ENCODE measurements around the gene SORT1.
"Not testable (repeated sequence)": the region's sequence is repeated elsewhere in the genome, so short reads cannot be mapped to it uniquely, and the experiment has no call there.

The SORT1 gene

DNA sequence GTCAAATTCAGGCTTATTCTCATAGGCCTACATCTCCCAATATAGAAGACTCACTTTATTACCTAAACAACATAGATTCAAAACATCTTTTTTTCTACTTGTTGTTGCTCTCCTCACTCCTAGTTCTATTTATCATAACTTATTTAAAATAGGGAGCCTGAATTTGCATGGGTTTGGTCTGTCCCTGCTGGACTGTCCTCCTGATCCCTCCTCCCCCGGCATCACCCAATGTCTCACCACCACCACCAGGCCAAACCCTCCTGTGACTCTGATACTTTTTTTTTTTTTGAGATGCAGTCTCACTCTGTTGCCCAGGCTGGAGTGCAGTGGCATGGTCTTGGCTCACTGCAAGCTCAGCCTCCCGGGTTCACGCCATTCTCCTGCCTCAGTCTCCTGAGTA, 59.1 kb downstream of the SORT1 start:
- no peak for DNase-seq (ENCODE audit: low read depth)

DNA sequence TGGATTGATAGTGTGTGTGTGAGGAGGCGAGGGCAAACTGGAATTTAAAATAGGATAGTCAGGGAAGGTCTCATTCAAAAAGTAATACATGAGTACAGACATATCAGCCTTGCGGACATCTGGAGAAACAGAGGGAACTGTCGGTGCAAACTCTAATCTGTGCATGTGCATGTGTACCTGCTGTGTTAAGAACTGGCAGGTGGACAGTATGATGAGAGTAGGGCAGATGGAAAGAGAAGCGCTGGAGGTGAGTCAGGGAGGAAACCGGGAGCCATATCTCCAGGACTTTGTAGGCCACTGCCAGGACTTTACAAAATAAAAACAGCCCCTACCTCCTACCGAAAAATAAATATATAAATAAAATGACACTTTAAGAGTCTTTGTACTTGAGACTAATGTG, 59.6 kb downstream of the SORT1 start:
- DNase-seq (ENCODE audit: low read depth): no peak

DNA sequence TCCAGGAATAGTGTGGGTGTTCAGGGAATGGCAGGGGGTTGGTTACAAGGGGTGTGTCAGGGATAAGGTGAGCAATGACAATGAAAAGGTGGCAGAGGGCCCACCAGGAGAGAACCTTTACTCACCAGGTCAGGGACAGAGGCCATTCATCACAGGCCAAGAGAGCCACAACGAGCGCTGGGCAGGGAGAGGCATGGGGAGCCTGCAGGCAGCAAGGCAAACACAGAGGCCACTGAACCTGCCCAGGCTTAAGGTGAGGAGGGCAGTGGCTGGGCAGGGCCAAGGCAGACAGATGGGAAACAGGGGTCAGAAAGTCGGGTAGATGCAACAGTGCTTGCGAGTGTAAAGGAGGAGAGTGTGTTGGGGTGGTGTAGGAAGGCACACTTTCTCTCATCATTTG, 62.6 kb downstream of the SORT1 start:
- no peak for DNase-seq (ENCODE audit: low read depth)

DNA sequence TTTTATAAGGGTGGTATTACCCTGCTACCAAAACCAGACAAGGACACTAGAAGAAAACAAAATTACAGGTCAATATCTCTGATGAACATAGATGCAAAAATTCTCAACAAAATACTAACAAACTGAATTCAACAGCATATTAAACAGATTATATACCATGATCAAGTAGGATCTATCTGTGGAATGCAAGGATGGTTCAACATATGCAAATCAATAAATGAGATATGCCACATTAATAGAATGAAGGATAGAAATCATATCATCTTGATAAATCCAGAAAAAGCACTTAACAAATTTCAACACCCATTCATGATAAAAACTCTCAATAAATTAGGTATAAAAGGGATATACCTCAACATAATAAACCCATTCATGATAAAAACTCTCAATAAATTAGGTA, 66.6 kb downstream of the SORT1 start:
- no peak for DNase-seq (ENCODE audit: low read depth)

DNA sequence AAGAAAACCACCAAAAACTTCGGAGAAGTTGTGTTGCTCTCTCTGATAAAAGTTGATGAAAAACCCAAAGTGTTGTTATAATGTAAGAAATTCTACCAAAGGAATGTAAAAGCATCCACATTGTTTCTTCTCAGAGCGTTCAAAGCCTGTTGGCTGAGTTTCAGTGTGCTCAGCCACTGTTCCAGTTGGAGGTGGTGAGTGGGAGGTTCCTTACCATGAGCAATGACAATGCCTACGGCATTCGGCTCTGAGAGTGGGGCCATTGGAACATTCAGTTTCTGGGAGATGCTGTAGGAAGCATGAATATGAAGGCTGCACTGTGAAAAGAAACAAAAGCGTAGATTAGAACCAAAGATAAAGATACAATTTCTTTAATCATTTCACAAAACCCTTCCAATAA, 70.4 kb downstream of the SORT1 start:
- DNase-seq (ENCODE audit: low read depth): no peak

DNA sequence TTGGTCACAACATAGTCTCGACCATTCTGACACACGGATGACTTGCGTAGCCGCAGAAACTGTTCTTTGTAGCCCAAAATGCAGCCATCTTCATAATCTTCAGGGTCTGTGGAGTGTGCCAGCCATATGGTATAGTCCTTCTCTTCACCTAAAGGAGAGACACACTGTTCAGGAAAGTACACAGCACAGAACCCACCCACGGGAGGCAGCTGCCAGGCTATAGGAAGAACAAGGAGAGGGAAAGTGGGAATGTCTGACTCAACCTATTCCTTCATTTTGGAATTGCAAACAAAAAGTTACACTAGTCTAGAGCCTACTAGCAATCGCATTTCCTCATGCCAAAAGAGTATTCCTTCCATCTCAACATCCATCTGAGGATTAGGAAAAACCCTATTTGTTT, 74.7 kb downstream of the SORT1 start:
- DNase-seq (ENCODE audit: low read depth): no peak

DNA sequence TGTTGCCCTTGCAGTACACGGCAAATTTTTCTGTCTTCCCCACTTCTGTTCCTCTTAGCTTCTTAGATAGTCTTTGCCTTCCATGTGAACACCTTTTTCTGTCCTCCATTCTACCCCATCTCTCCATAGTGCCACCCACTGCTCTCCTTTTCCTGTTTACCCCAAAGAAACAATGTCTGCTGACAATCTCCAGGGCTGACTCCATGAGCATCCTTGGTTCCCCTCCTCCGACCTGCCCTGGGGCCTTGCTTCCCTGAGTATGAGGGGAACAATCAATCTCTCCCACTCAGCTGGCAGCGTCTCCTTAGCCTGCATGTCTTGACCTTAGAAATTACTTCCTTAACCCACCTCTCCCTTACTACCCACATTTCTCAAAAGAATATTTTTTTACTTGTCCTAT, 78.6 kb downstream of the SORT1 start:
- no peak for DNase-seq (ENCODE audit: low read depth)

DNA sequence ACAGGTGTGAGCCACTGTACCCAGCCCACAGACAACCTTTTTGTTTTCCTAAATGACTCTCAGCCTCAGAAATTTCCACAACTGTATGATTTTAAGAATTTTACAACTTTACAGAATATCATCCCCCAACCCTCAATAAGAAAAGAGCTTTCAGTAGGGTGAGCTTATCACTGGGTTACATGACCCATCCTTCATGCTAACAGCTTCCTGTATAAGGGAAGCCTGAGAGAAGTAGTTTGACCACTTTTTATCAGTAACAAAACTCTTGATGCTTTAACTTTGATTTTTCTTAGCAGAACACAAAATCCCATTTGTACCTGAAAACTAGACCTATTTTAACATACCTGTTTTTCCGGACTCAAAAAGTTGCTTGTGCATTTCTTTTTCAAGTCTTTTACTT, 81.2 kb downstream of the SORT1 start:
- no peak for DNase-seq (ENCODE audit: low read depth)

DNA sequence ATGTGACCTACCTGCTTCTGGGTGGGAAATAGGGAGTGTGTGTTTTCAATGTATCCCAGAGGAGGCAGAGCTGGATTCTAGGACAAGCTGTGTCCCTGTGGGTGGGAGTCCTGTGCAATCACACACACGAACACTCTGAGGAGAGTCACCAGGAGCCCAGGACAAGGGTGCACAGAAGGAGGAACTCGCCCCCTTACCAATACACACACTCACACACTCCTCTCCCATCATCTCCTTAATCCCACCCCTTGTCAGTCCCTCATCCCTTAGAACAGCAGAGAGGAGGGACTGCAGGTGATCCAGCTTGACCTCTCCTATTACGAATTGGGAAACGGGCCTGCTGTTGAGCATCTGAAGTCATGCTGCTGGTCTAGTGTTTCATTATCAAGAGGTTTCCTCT, 82.4 kb downstream of the SORT1 start:
- no peak for DNase-seq (ENCODE audit: low read depth)

DNA sequence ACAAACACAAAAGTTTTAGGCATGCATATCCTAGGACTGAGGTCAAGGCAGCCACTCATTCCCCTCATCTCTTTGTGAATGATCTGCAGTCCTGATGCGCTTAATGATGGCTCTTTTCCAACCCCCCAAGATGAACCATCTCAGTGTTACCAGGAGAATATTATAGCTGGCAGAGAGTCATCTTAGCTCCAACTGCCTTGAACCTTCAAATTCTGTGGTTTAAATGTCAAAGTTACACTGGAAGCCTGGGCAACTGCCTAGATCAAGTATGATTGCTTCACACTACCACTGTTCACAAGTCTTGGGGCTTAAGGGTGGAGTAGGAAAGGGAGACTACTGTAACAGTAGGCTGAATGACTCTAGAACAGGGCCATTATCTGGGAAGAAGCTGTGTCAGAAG, 82.9 kb downstream of the SORT1 start:
- DNase-seq (ENCODE audit: low read depth): no peak

DNA sequence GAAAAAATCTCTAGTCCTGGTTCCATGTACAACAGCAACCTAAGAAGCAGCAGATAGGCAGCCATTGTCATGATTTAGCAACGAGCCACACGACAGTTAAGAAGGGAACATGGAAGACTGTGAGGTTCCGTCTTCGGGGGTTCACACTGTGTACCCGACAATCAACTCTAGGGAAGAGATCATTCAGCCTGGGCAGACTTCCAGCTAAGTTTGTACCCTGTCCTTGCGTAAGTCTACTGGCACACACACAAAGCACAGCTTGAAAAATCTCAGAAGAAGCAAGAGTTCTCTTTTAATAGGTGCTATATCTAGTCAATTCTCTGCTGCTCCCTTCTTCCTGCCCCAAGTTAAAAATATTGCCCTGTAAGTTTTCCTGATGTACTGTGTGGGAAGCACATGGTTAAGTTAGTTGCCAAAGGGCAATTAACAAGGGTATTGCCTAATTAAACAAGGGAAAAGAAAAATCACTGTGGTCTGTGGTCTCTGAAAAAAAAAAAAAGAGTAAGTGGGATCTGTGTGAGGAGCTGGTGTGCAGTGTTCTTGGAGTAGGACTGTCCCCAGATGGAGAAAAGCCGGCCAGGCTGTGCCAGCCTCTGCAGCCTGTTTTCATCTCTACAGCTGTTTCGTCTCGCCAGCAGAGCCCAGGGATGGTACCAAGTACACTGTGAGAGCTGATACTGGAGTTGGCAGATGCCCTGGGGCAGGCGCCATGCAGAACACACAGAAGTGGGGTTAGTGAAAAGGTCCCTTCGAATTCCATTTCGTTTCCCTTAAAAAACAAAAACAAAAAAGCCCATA, 84.5 kb downstream of the SORT1 start:
- DNase-seq (ENCODE audit: low read depth): no peak

DNA sequence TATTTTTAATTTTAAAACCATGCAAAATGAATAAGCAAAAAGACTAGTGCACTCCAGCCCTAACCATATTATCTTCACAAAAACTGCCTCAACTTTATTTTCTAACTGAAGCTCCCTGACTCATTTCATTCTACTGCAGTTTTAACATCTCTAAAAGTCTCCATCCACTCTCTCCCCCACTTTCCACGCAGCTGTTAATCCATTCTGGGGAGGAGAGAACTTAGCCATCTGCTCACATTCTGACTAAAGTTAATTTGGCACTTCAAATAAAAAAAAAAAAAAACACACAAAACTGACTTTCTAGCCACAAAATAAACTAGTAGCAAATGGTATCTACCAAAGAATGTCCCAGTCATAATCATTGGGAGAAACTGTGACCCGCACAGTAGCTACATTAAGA, 85.5 kb downstream of the SORT1 start:
- DNase-seq (ENCODE audit: low read depth): no peak

DNA sequence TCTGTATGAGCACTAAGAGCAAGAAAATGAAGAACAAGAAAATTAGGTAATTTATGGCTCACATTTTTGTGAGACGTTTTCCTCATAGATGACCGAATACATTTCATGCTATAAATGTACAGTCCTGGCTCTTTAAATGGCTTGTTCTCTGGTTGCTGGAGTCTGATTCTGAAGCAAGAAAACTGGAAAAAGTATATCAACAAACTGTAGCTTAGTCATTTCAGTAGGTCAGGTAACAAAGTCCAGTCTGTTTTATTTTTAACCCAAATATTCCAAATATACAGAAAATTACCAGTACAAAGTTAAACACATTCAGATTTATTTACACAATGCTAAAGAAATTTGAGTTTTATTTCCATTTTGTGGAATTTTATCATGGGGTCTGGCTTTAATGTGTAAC, 88.4 kb downstream of the SORT1 start:
- no peak for DNase-seq (ENCODE audit: low read depth)

DNA sequence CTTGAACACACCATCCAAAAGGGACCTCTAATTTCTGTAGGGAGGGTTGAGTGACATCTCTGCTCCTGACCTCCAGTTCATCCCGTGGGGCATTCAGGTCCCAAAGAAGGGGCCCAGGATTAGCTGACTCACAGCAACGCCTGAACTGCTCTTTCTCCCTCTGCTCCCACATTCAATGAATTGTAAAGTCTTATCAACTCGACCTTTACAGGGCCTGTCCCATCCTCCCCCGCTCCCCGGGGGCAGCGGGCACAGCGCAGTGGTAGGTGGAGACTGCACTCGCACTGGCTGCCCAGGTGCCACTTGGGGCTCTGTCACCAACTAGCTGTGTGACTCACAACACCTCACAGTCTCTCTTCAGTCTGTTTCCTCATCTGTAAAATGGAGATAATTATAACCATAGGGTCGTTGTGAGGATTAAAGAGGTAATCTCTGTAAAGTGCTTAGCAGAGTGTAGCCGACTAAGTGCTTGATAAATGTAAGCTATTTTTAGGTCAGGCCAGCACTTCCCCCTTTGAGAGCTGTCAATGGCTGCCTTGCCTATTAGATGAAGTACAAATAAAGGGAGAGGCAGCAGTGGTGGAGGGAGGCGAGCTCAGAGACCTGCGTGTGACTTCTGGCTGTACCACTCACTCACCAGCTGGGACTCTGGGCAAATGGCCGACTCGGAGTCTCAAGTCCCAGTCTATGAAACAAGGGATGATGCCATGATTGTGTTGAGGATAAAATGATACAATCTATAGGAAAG, 90.3 kb downstream of the SORT1 start:
- DNase-seq (ENCODE audit: low read depth): no peak

DNA sequence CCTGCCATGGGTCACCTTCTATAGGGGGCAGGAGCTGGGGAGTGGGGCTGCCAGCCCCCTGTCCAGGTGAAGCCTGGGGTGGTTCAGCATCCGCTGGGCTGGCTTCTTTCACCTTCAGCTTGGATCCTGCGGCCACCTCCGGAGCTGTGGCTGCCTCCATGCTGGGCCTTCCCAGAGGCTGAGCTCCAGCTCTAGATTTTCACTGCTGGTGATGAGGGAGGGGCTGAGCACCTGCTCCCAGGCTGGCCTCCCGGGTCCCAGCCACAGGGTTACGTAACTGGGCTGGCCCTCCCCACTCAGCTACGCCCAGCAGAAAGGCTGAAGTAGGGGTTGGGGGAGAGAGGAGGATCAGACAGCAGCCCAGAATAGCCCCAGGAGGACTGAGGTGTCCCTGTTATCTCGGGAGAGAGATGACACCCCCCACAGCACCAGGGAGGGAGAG, 90.9 kb downstream of the SORT1 start, which contains the start of gene MYBPHL:
MYBPHL (minus strand) TSS at position 180 of the 442 bp plus-strand sequence; CDS start at position 160, 20 bp downstream.
- DNase-seq (ENCODE audit: low read depth): no peak

DNA sequence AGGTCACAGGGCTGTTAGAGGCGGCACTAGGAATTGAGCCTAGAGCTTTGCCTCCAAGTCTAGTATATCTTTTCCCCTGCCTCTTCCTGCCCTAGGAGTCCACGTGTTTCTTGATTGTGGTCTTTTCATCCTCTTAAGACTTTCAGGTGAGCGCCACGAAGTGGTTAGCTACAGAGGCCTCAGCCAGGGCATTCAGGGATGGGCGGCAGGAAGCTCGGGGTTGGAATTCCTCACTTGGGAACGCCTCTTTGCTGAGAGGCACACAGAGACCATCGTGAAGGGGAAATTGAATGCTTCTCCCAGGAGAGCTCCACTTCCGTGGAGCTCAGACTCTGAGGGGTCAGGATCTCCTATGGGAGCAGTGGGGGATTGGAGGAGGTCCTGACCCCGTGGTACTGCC, 91.7 kb downstream of the SORT1 start:
- DNase-seq (ENCODE audit: low read depth): not testable (repeated sequence)

DNA sequence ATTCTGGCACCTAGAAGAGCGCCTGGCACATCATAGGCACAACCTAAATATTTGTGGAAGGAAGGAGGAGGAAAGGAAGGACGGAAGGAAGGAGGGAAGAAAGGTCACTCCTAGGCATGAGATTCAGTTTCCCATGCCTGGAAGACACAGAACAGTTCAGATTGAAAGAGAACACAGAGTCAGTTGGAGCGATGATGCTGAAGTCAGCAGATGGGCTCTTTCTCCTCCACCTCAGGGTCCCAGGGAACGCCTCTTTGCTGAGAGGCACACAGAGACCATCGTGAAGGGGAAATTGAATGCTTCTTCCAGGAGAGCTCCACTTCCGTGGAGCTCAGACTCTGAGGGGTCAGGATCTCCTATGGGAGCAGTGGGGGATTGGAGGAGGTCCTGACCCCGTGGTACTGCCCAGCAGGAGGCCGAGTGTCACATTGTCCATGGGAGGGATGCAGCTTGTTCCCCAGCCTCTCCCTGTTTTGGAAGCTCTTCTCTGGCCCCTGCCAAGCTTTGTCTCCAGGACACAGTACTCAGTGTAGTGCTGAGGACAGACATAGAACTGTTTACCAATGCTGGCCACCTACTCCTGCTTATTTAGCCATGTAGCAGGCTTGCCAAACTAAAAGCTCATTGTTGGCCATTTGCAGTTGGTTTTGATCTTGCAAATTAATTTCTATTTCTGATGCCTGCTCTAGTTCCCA, 93.3 kb downstream of the SORT1 start:
- DNase-seq (ENCODE audit: low read depth): no peak

DNA sequence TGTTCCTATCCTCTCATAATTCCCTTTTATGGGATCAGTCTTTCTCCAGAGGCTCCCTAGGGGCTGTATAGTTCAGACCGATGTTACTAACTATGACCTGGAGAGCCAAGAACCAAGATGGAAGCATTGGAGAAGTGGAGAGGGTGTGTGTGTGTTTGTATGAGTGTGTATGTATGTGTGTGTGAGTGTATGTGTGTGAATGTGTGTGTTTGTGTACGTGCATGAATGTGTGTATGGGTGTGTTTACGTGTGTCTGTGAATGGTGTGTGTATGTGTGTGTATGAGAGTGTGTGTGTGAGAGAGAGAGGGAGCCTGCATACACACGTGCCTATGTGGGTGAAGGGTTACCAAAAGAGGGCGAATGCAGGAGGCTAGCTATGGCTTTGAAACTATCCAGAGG, 95.8 kb downstream of the SORT1 start:
- no peak for DNase-seq (ENCODE audit: low read depth)

DNA sequence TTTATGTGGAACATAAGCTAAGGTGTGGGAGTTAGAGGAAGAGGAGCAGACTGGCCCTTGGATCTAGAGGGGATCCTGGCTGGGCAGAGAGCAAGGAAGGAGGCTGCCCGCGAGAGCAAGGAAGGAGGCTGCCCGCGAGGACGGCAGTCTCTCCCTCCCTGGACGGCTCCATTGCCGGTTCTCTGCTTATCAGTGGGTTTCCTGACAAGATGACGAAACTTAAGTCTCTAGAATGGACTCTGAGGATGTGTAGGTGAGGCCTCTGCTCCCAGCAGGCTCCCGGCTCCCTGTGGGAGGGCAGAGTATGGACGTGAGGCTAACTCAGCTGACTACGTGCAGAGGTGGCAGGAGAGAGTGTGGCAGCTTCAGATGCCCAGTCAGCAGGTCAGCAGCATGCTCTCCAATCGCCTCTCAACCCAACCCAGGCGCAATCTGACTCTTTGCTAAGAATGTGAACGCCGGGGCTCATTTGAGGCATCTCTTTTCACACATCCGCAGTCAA, 97.0 kb downstream of the SORT1 start:
- no peak for DNase-seq (ENCODE audit: low read depth)

DNA sequence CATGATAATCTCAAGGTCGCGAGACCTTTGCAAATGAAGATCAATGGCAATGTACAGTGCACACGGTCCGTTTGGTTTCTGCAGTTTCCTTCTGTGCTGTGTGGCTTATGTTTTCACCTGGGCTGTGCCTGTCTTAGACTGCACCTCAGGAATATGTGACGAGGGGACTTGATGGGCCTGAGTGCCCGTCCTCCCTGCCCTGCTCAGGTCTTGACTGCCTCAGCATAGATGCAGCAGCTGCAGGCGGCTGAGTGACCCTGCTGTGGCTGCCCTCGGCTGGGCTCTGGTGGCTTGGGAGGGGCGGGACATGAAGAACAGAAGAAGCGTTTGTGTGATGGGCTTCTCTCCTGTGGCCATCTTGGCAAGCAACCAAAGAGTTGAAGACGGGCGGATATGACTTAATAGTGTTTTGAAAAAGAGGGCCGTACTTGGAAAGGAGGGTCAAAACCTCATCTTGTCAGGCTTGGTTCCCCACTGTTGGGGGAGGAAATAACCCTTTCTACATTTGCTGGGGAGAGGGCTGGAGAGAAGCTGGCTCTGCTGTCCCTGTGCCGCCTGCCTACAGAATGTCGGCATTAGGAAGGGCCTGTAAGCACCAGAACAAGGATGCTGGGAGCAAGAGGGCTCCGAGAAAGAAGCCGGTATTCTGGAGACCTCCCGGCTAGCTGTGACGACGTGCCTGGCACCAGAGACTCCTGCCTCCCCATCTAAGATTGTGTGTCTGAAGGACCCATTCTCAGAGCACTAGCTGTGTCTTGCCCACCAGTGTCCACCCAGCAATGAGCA, 98.0 kb downstream of the SORT1 start:
- no peak for DNase-seq (ENCODE audit: low read depth)

DNA sequence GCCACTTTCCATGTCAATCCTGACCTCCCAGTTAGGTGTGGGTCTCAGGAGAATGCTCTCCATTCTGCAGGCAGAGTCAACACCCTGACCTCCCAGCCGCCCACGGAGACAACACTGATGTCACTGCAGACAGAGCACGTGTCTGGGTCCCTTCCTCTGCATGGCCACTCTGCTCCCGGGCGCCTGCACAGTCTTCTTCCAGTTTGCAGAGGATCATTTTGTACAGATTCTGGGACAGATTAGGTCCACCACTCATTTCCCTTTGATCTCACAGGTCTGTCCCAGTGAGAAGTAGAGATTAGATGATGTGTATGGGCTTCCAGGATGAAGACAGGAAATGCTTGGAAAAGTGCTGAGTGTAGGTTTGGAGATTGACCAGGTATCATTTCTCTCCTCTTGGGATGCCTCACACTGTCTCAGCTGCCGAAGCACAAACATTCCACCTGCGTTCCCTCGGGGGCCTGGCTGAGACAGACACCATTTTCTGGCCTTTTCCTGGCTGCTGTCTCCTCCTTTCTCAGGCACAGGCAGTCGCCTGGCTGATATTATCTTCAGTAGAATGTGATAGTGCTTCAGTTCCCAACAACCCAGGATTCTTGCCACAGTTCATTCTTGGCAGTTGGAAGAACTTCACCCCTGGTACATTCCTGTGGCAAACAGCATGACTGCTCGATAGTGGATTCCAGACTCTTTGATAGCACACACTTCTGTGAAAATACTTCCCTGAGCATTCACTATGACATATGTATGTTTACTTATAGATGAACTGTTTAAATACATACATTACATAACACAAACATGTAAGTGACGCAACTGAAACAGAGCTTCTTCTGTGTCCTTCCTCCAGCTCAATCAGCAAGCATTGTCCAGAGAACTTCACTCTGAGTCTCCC, 98.8 kb downstream of the SORT1 start:
- DNase-seq (ENCODE audit: low read depth): no peak

Data from activated T-helper 9 cell treated with anti-CD3 and anti-CD28 coated beads, Interleukin-2, amount 50 U/mL, for 16 hours (primary cell).